HFFc6 (cell line): ENCODE measurements around the gene ASB18. TPM values are rescaled to one million over a fixed set of nuclear protein-coding genes. Genes with fewer than 3 reads are reported as not detected.

ENCODE experiments used
- DNase-seq: peaks from one replicate; pipeline ENCODE4 v3.0.0-alpha.2; 2018
- H3K27ac Mint-ChIP-seq: 2 replicates; pipeline ENCODE4 v1.8.0; 2020; ENCODE audit warnings: mild to moderate bottlenecking, mixed read lengths
- H3K27me3 Mint-ChIP-seq: 2 replicates; pipeline ENCODE4 v1.8.0; 2021; ENCODE audit warnings: mild to moderate bottlenecking, moderate library complexity, mixed read lengths; ENCODE audit not compliant: insufficient read depth
- H3K36me3 Mint-ChIP-seq: 2 replicates; pipeline ENCODE4 v1.8.0; 2021; ENCODE audit warnings: low read depth, mixed read lengths
- H3K4me1 Mint-ChIP-seq: 2 replicates; pipeline ENCODE4 v1.8.0; 2020; ENCODE audit warnings: low read depth, mixed read lengths
- H3K4me3 Mint-ChIP-seq: 2 replicates; pipeline ENCODE4 v1.8.0; 2020; ENCODE audit warnings: mild to moderate bottlenecking, moderate library complexity, mixed read lengths
- H3K9me3 Mint-ChIP-seq: 2 replicates; pipeline ENCODE4 v1.8.0; 2020; ENCODE audit warnings: mild to moderate bottlenecking, mixed read lengths
- CTCF ChIP-seq: fragments of 200-600 bp; sonication (generic); IDR thresholded peaks from 2 replicates; pipeline ENCODE4 v1.5.0; 2021; ENCODE audit warnings: antibody characterized with exemption, mild to moderate bottlenecking
- total RNA-seq, 6 experiments: library from RNA; stranded (reverse); fragmentation: NEBNext Ultra II Directional; extraction: Animal tissue kit (Norgen Biotek cat#: 25700); gene quantifications; 2 replicates in 1 of 6; 3 replicates in 5 of 6; pipeline ENCODE4 v1.2.3, GENCODE V29; 2021

ASB18 gene
- total RNA-seq, 6 experiments from 2014 or later = not detected

GRCh38 chr2:236252602-236253001 is 11.6 kb downstream of the ASB18 start:
- no peak overlapping the region for H3K27ac Mint-ChIP-seq
- peaks cover 54% of the 10 kb centered on the region for H3K9me3 Mint-ChIP-seq

GRCh38 chr2:236250909-236251579 is 13.2 kb downstream of the ASB18 start:
- H3K4me1 Mint-ChIP-seq = peaks cover 7% of the 10 kb centered on the region; the same call in 1 of the 2 replicates
- H3K27me3 Mint-ChIP-seq = peaks cover 2% of the 10 kb centered on the region
- no peak for DNase-seq
- H3K4me3 Mint-ChIP-seq = no peak overlapping the region
- H3K9me3 Mint-ChIP-seq = peaks cover 52% of the 10 kb centered on the region
- TF ChIP-seq CTCF = no peak
- H3K27ac Mint-ChIP-seq = no peak overlapping the region
- 0 out of 2 replicates have a peak, but pooled peaks cover 3% of the 10 kb centered on the region for H3K36me3 Mint-ChIP-seq

More at GRCh38 chr2:236252602-236253001, 11.6 kb downstream of the ASB18 start:
- Mint-ChIP-seq H3K4me3 (no peak overlapping the region), H3K36me3 (0 out of 2 replicates have a peak, but pooled peaks cover 3% of the 10 kb centered on the region), H3K27me3 (no peaks in the 10 kb centered on the region; the same call in 1 of the 2 replicates), H3K4me1 (no peaks in the 10 kb centered on the region)
- no peak for TF ChIP-seq CTCF
- DNase-seq = no peak

- Mint-ChIP-seq H3K27me3 (peaks cover 2% of the 10 kb centered on the region), H3K4me3 (no peak overlapping the region)
- DNase-seq = no peak
These were observed 13.9 kb downstream of the ASB18 start for GRCh38 chr2:236250286-236250685.

GRCh38 chr2:236249066-236249465 is 15.1 kb downstream of the ASB18 start:
- Mint-ChIP-seq H3K9me3 (peaks cover 53% of the 10 kb centered on the region), H3K27me3 (peaks cover 3% of the 10 kb centered on the region), H3K4me1 (peaks cover 7% of the 10 kb centered on the region; the same call in 1 of the 2 replicates), H3K36me3 (0 out of 2 replicates have a peak, but pooled peaks cover 9% of the 10 kb centered on the region), H3K4me3 (no peak overlapping the region), H3K27ac (no peak overlapping the region)
- TF ChIP-seq CTCF = no peak
- DNase-seq = no peak

More at GRCh38 chr2:236250286-236250685, 13.9 kb downstream of the ASB18 start:
- H3K9me3 Mint-ChIP-seq = peaks cover 53% of the 10 kb centered on the region
- H3K36me3 Mint-ChIP-seq = 0 out of 2 replicates have a peak, but pooled peaks cover 8% of the 10 kb centered on the region
- TF ChIP-seq CTCF = no peak
- no peak overlapping the region for H3K27ac Mint-ChIP-seq
- peaks cover 7% of the 10 kb centered on the region; the same call in 1 of the 2 replicates for H3K4me1 Mint-ChIP-seq

GRCh38 chr2:236246711-236247246 is 17.4 kb downstream of the ASB18 start:
- peaks cover 7% of the 10 kb centered on the region; the same call in 1 of the 2 replicates for H3K4me1 Mint-ChIP-seq
- H3K27me3 Mint-ChIP-seq = peaks cover 3% of the 10 kb centered on the region
- no peak for TF ChIP-seq CTCF
- H3K4me3 Mint-ChIP-seq = no peak overlapping the region; the same call in 1 of the 2 replicates
- 0 out of 2 replicates have a peak, but pooled peaks cover 9% of the 10 kb centered on the region for H3K36me3 Mint-ChIP-seq
- peaks cover 47% of the 10 kb centered on the region for H3K9me3 Mint-ChIP-seq
- peak; percentile 12 for DNase-seq
- H3K27ac Mint-ChIP-seq = peak overlapping the region; percentile 55; the same call in 1 of the 2 replicates
